Non-pigmented ciliary epithelial cell (primary cell): ENCODE measurements around the gene TNFAIP8L2.
"Not testable (repeated sequence)": the region's sequence is repeated elsewhere in the genome, so short reads cannot be mapped to it uniquely, and the experiment has no call there.

Experiments used
- DNase-seq: peaks from one replicate; pipeline ENCODE4 v3.0.0-alpha.2; 2010; ENCODE audit warnings: low read depth

Gene TNFAIP8L2

GRCh38 chr1:151146072-151146411, 10.4 kb upstream of the TNFAIP8L2 start:
- DNase-seq: no peak

- DNase-seq: peak; percentile 38
These were observed 9.9 kb upstream of the TNFAIP8L2 start, which contains the start of gene SEMA6C for GRCh38 chr1:151146412-151147131. SEMA6C (minus strand) TSS chr1:151146631; CDS start chr1:151142621, 4,010 bp downstream.

GRCh38 chr1:151147132-151147503, 9.3 kb upstream of the TNFAIP8L2 start:
- DNase-seq: no peak

- DNase-seq: no peak
These were observed 8.8 kb upstream of the TNFAIP8L2 start for GRCh38 chr1:151147665-151148064.

- no peak for DNase-seq
These were observed 650 bp downstream of the TNFAIP8L2 start for GRCh38 chr1:151157067-151157531.

- DNase-seq: no peak
These were observed 1.9 kb downstream of the TNFAIP8L2 start for GRCh38 chr1:151158326-151158725.

GRCh38 chr1:151158751-151159251, 2.4 kb downstream of the TNFAIP8L2 start:
- DNase-seq: no peak

GRCh38 chr1:151159373-151159772, 2.9 kb downstream of the TNFAIP8L2 start:
- no peak for DNase-seq

GRCh38 chr1:151164732-151165280, 8.4 kb downstream of the TNFAIP8L2 start:
- DNase-seq: no peak

- no peak for DNase-seq
These were observed 8.9 kb downstream of the TNFAIP8L2 start for GRCh38 chr1:151165281-151165737.

GRCh38 chr1:151165738-151166504, 9.5 kb downstream of the TNFAIP8L2 start, which contains the start of the genes LYSMD1 and SCNM1:
LYSMD1 (minus strand) TSS chr1:151165902; CDS start chr1:151165258, 644 bp downstream.
SCNM1 (plus strand) TSS chr1:151166144; CDS start chr1:151166153, 9 bp downstream.
- peak; percentile 95 for DNase-seq

GRCh38 chr1:151166505-151166956, 10.1 kb downstream of the TNFAIP8L2 start:
- peak; percentile 51 for DNase-seq

GRCh38 chr1:151167116-151167515, 10.7 kb downstream of the TNFAIP8L2 start:
- no peak for DNase-seq

- no peak for DNase-seq
These were observed 14.7 kb downstream of the TNFAIP8L2 start for GRCh38 chr1:151171190-151171589.

- DNase-seq: no peak
These were observed 18.7 kb downstream of the TNFAIP8L2 start for GRCh38 chr1:151175041-151175741.

GRCh38 chr1:151175863-151176262, 19.4 kb downstream of the TNFAIP8L2 start, which contains the start of gene TMOD4:
TMOD4 (minus strand) TSS chr1:151175981; CDS start chr1:151174875, 1,106 bp downstream.
- no peak for DNase-seq

GRCh38 chr1:151176514-151177045, 20.1 kb downstream of the TNFAIP8L2 start:
- DNase-seq: no peak

- no peak for DNase-seq
These were observed 27.8 kb downstream of the TNFAIP8L2 start for GRCh38 chr1:151184211-151184610.

GRCh38 chr1:151187205-151187604, 30.8 kb downstream of the TNFAIP8L2 start:
- no peak for DNase-seq

- not testable (repeated sequence) for DNase-seq
These were observed 32.2 kb downstream of the TNFAIP8L2 start for GRCh38 chr1:151188667-151189066.
